Osteoblast (primary cell): ENCODE measurements around the gene FLNC. TPM values are rescaled to one million over a fixed set of nuclear protein-coding genes. Genes with fewer than 3 reads are reported as not detected.

Experiments used
- DNase-seq: peaks from one replicate; pipeline ENCODE4 v3.0.0; 2011; ENCODE audit warnings: low spot score, mixed read lengths; ENCODE audit not compliant: insufficient read length; ENCODE audit errors: missing footprints
- H2AFZ ChIP-seq: 2 replicates; pipeline ENCODE4 v1.6.0; 2011; ENCODE audit warnings: mild to moderate bottlenecking, low read length
- H3K27ac ChIP-seq: 2 replicates; pipeline ENCODE4 v1.5.1; 2011; ENCODE audit warnings: mild to moderate bottlenecking, low read depth, low read length, moderate library complexity
- H3K27me3 ChIP-seq: 2 replicates; pipeline ENCODE4 v1.6.0; 2012; ENCODE audit warnings: mild to moderate bottlenecking, control low read depth, inconsistent platforms, low read length, moderate library complexity; ENCODE audit not compliant: insufficient read depth
- H3K36me3 ChIP-seq: 2 replicates; pipeline ENCODE4 v1.5.1; 2011; ENCODE audit warnings: mild to moderate bottlenecking, low read length, control low read depth, moderate library complexity; ENCODE audit not compliant: insufficient read depth
- H3K4me1 ChIP-seq: 2 replicates; pipeline ENCODE4 v1.5.1; 2011; ENCODE audit warnings: mild to moderate bottlenecking, low read length, control low read depth, moderate library complexity; ENCODE audit not compliant: insufficient read depth
- H3K4me2 ChIP-seq: 2 replicates; pipeline ENCODE4 v1.6.0; 2011; ENCODE audit warnings: mild to moderate bottlenecking, low read length; ENCODE audit not compliant: insufficient read depth
- H3K4me3 ChIP-seq: fragments of 200-600 bp; sonication (generic); 3 replicates; pipeline ENCODE4 v1.5.1; 2012; ENCODE audit warnings: mild to moderate bottlenecking, low read length, inconsistent platforms; ENCODE audit not compliant: insufficient read depth
- H3K79me2 ChIP-seq: 2 replicates; pipeline ENCODE4 v1.6.0; 2012; ENCODE audit warnings: mild to moderate bottlenecking, low read length, control low read depth, inconsistent platforms; ENCODE audit not compliant: insufficient read depth
- H3K9me3 ChIP-seq: 2 replicates; pipeline ENCODE4 v1.5.1; 2011; ENCODE audit warnings: low read depth, low read length, control low read depth
- H4K20me1 ChIP-seq: 2 replicates; pipeline ENCODE4 v1.6.0; 2012; ENCODE audit warnings: mild to moderate bottlenecking, low read length, control low read depth; ENCODE audit not compliant: insufficient read depth
- total RNA-seq: library from RNA; depleted of rRNA; stranded (reverse); fragments of >200 nt; gene quantifications from 2 replicates; pipeline ENCODE4 v1.2.3, GENCODE V29; 2012
- TF ChIP-seq, protein P1 (sequence below): IDR thresholded peaks from 2 replicates; pipeline ENCODE4 v1.5.1; 2011; ENCODE audit warnings: mild to moderate bottlenecking, low read depth, low read length, moderate library complexity; ENCODE audit errors: extremely low read depth

FLNC gene
- total RNA-seq, 1 donor, result 130 TPM

DNA sequence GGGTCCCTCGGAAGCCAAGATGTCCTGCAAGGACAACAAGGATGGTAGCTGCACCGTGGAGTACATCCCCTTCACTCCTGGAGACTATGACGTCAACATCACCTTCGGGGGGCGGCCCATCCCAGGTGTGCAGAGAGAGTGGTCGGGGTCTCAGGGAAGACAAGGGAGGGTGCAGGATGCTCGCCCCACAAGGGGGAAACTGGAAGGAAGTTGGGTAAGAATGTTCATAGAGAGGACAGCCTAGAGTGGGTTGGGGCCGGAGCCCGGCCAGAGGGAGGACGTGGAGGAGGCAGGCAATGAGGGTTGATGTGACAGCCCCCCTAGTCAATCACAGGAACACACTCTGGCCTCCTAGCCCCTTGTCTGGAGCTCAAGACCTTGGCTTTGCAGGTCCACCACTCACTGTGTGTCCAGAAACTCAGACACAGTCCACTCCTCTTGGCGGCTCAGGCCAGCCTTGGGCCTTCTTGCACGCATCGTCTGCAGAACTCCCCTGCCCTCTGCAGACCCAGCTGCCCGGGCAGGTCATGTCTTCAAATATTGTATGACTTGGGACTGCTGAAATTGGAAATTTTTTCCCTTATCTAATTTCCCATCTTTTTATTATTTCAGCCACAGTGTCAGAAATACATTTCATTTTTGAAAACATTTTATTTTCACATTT lies 16.7 kb downstream of the FLNC start:
- H3K9me3 ChIP-seq, result no peaks in the 10 kb centered on the region
- H4K20me1 ChIP-seq, result peaks cover 51% of the 10 kb centered on the region
- TF ChIP-seq, protein P1, sequence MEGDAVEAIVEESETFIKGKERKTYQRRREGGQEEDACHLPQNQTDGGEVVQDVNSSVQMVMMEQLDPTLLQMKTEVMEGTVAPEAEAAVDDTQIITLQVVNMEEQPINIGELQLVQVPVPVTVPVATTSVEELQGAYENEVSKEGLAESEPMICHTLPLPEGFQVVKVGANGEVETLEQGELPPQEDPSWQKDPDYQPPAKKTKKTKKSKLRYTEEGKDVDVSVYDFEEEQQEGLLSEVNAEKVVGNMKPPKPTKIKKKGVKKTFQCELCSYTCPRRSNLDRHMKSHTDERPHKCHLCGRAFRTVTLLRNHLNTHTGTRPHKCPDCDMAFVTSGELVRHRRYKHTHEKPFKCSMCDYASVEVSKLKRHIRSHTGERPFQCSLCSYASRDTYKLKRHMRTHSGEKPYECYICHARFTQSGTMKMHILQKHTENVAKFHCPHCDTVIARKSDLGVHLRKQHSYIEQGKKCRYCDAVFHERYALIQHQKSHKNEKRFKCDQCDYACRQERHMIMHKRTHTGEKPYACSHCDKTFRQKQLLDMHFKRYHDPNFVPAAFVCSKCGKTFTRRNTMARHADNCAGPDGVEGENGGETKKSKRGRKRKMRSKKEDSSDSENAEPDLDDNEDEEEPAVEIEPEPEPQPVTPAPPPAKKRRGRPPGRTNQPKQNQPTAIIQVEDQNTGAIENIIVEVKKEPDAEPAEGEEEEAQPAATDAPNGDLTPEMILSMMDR, result no peak
- H3K27ac ChIP-seq, result no peak overlapping the region
- DNase-seq, result no peak
- H3K79me2 ChIP-seq, result peaks cover 6% of the 10 kb centered on the region
- H2AFZ ChIP-seq, result no peak overlapping the region
- H3K4me2 ChIP-seq, result no peak overlapping the region
- no peaks in the 10 kb centered on the region for H3K4me1 ChIP-seq
- H3K36me3 ChIP-seq, result peaks cover 90% of the 10 kb centered on the region
- no peak overlapping the region for H3K4me3 ChIP-seq
- no peaks in the 10 kb centered on the region for H3K27me3 ChIP-seq

DNA sequence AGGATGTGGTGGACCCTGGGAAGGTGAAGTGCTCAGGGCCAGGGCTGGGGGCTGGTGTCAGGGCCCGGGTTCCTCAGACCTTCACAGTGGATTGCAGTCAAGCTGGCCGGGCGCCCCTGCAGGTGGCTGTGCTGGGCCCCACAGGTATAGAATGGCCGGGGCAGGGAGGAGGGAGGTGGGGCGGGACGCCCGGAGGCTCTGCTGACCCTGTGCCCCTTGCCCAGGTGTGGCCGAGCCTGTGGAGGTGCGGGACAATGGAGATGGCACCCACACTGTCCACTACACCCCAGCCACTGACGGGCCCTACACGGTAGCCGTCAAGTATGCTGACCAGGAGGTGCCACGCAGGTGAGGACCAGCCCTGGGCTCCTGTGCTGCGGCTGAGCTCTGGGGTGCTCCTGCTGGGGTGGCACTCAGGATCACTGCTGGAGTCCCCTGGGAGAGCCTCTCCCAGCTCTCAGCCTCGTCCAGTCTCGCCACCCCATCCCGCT lies 17.6 kb downstream of the FLNC start:
- Histone ChIP-seq H3K79me2 (peaks cover 5% of the 10 kb centered on the region), H3K4me2 (no peak overlapping the region), H3K27ac (no peak overlapping the region), H3K4me1 (no peaks in the 10 kb centered on the region), H3K4me3 (no peak overlapping the region), H4K20me1 (peaks cover 45% of the 10 kb centered on the region), H3K27me3 (no peaks in the 10 kb centered on the region), H2AFZ (no peak overlapping the region), H3K36me3 (peaks cover 91% of the 10 kb centered on the region), H3K9me3 (no peaks in the 10 kb centered on the region)
- TF ChIP-seq, protein P1, result no peak
- no peak for DNase-seq

DNA sequence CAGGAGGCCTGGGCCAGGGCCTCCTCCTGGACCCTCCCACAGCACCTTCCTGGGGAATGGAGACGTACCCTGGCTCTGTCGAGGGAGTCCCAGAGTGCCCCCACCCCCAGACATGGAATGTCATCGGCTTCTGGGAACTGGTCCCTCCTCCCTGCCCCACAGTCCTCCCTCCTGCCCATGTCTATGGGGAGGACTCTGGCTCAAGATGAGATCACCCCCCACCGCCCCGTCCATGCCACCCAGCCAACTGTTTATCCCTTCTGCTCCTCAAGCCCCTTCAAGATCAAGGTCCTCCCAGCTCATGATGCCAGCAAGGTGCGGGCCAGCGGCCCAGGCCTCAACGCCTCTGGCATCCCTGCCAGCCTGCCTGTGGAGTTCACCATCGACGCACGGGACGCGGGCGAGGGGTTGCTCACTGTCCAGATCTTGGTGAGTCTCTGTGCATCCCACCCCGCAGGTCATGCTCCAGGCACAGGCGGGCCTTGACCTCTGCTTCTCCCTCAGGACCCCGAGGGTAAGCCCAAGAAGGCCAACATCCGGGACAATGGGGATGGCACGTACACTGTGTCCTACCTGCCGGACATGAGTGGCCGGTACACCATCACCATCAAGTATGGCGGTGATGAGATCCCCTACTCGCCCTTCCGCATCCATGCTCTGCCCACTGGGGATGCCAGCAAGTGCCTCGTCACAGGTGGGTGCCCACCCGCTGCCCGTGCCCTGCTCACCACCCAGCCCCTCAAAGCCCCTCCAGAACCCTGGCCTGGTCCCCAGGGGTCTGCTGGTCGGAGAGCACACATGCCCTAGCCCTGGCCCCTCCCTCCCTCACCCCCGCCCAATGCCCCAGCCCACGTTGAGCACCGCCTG lies 18.3 kb downstream of the FLNC start:
- Histone ChIP-seq H3K27ac (no peak overlapping the region), H3K4me3 (no peak overlapping the region), H3K27me3 (no peaks in the 10 kb centered on the region), H2AFZ (no peak overlapping the region), H3K4me1 (no peaks in the 10 kb centered on the region), H3K9me3 (no peaks in the 10 kb centered on the region), H3K79me2 (peaks cover 4% of the 10 kb centered on the region), H4K20me1 (peaks cover 38% of the 10 kb centered on the region), H3K36me3 (peaks cover 91% of the 10 kb centered on the region), H3K4me2 (no peak overlapping the region)
- TF ChIP-seq, protein P1, result no peak
- DNase-seq, result no peak

GRCh38 chr7:128849156-128849515 lies 18.9 kb downstream of the FLNC start:
- Histone ChIP-seq H3K36me3 (peaks cover 91% of the 10 kb centered on the region), H4K20me1 (peaks cover 31% of the 10 kb centered on the region), H3K27me3 (no peaks in the 10 kb centered on the region), H3K79me2 (peaks cover 4% of the 10 kb centered on the region), H3K4me3 (no peak overlapping the region), H3K4me1 (no peaks in the 10 kb centered on the region), H3K9me3 (no peaks in the 10 kb centered on the region), H2AFZ (no peak overlapping the region), H3K27ac (no peak overlapping the region), H3K4me2 (no peak overlapping the region)
- TF ChIP-seq, protein P1, result no peak
- no peak for DNase-seq
